ENCODE results near the gene ACER2. TPM values are rescaled to one million over a fixed set of nuclear protein-coding genes. Genes with fewer than 3 reads are reported as not detected.

Gene ACER2
- total RNA-seq, 1 donor from 2014 or later: 7.4 TPM

GRCh38 chr9:19379283-19379682 is 29.5 kb upstream of the ACER2 start:
- TF ChIP-seq EZH2 (IDR thresholded peaks at IDR 0.05; ENCODE audit: insufficient read depth, low read length) (no peak), CTCF (IDR thresholded peaks at IDR 0.05; ENCODE audit: insufficient read depth, low read depth, low read length) (no peak)
- FAIRE-seq (no peak), DNase-seq (ENCODE audit: low read depth) (no peak)
- peaks cover 30% of the 10 kb centered on the region for H3K36me3 Mint-ChIP-seq (ENCODE audit: low read depth, unreplicated experiment)
- peaks cover 49% of the 10 kb centered on the region for H3K36me3 ChIP-seq (ENCODE audit: insufficient read depth, low read length)
- H3K4me3 ChIP-seq (ENCODE audit: insufficient read depth, low read depth, low read length): peak overlapping the region; percentile 98
- peaks cover 14% of the 10 kb centered on the region for H3K4me1 ChIP-seq (ENCODE audit: insufficient read depth, low read length)
- H3K27ac ChIP-seq (ENCODE audit: low read depth, low read length): peak overlapping the region; percentile 91
- H3K27me3 ChIP-seq (ENCODE audit: insufficient read depth, low read length): no peaks in the 10 kb centered on the region
- peak overlapping the region; percentile 97 for H3K9ac ChIP-seq (ENCODE audit: low read length)
- no peaks in the 10 kb centered on the region for H3K27me3 Mint-ChIP-seq (ENCODE audit: low read depth, unreplicated experiment)
- H3K4me2 ChIP-seq (ENCODE audit: low read length): peak overlapping the region; percentile 90
- no peaks in the 10 kb centered on the region for H3K9me3 Mint-ChIP-seq (ENCODE audit: unreplicated experiment)
- H4K20me1 ChIP-seq (ENCODE audit: insufficient read depth, low read length): peaks cover 50% of the 10 kb centered on the region
- peak overlapping the region; percentile 99 for H3K4me3 Mint-ChIP-seq (ENCODE audit: unreplicated experiment)
- H3K27ac Mint-ChIP-seq (ENCODE audit: unreplicated experiment): peak overlapping the region; percentile 100
- H2AFZ ChIP-seq (ENCODE audit: low read depth, low read length): no peak overlapping the region
- no peaks in the 10 kb centered on the region for H3K9me3 ChIP-seq (ENCODE audit: insufficient read depth, low read depth, low read length)
- peaks cover 34% of the 10 kb centered on the region for H3K79me2 ChIP-seq (ENCODE audit: insufficient read depth, low read length)
- H3K4me1 Mint-ChIP-seq (ENCODE audit: low read depth, unreplicated experiment): peaks cover 26% of the 10 kb centered on the region

- Histone ChIP-seq H3K27ac (ENCODE audit: low read depth, low read length) (peak overlapping the region; percentile 91), H3K79me2 (ENCODE audit: insufficient read depth, low read length) (peaks cover 34% of the 10 kb centered on the region), H3K4me1 (ENCODE audit: insufficient read depth, low read length) (peaks cover 14% of the 10 kb centered on the region), H4K20me1 (ENCODE audit: insufficient read depth, low read length) (peaks cover 46% of the 10 kb centered on the region), H3K9ac (ENCODE audit: low read length) (peak overlapping the region; percentile 97), H2AFZ (ENCODE audit: low read depth, low read length) (peak overlapping the region; percentile 67), H3K27me3 (ENCODE audit: insufficient read depth, low read length) (no peaks in the 10 kb centered on the region), H3K9me3 (ENCODE audit: insufficient read depth, low read depth, low read length) (no peaks in the 10 kb centered on the region), H3K4me3 (ENCODE audit: insufficient read depth, low read depth, low read length) (peak overlapping the region; percentile 98), H3K36me3 (ENCODE audit: insufficient read depth, low read length) (peaks cover 45% of the 10 kb centered on the region), H3K4me2 (ENCODE audit: low read length) (peak overlapping the region; percentile 90)
- Mint-ChIP-seq H3K27ac (ENCODE audit: unreplicated experiment) (peak overlapping the region; percentile 100), H3K27me3 (ENCODE audit: low read depth, unreplicated experiment) (no peaks in the 10 kb centered on the region), H3K4me1 (ENCODE audit: low read depth, unreplicated experiment) (peaks cover 26% of the 10 kb centered on the region), H3K9me3 (ENCODE audit: unreplicated experiment) (no peaks in the 10 kb centered on the region), H3K36me3 (ENCODE audit: low read depth, unreplicated experiment) (peaks cover 30% of the 10 kb centered on the region), H3K4me3 (ENCODE audit: unreplicated experiment) (peak overlapping the region; percentile 99)
- no peak for TF ChIP-seq CTCF (IDR thresholded peaks at IDR 0.05; ENCODE audit: insufficient read depth, low read depth, low read length)
- no peak for TF ChIP-seq EZH2 (IDR thresholded peaks at IDR 0.05; ENCODE audit: insufficient read depth, low read length)
- FAIRE-seq (no peak), DNase-seq (ENCODE audit: low read depth) (no peak)
Measured at GRCh38 chr9:19379697-19380046, 29.1 kb upstream of the ACER2 start.

- Histone ChIP-seq H3K36me3 (ENCODE audit: insufficient read depth, low read length) (peaks cover 36% of the 10 kb centered on the region), H3K27me3 (ENCODE audit: insufficient read depth, low read length) (no peaks in the 10 kb centered on the region), H3K4me3 (ENCODE audit: insufficient read depth, low read depth, low read length) (peak overlapping the region; percentile 98), H2AFZ (ENCODE audit: low read depth, low read length) (peak overlapping the region; percentile 67), H3K27ac (ENCODE audit: low read depth, low read length) (peak overlapping the region; percentile 91), H3K79me2 (ENCODE audit: insufficient read depth, low read length) (peaks cover 34% of the 10 kb centered on the region), H3K9ac (ENCODE audit: low read length) (peak overlapping the region; percentile 97), H3K4me1 (ENCODE audit: insufficient read depth, low read length) (peaks cover 14% of the 10 kb centered on the region), H3K4me2 (ENCODE audit: low read length) (peak overlapping the region; percentile 90), H4K20me1 (ENCODE audit: insufficient read depth, low read length) (peaks cover 38% of the 10 kb centered on the region), H3K9me3 (ENCODE audit: insufficient read depth, low read depth, low read length) (no peaks in the 10 kb centered on the region)
- Mint-ChIP-seq H3K9me3 (ENCODE audit: unreplicated experiment) (no peaks in the 10 kb centered on the region), H3K4me1 (ENCODE audit: low read depth, unreplicated experiment) (peaks cover 22% of the 10 kb centered on the region), H3K4me3 (ENCODE audit: unreplicated experiment) (peak overlapping the region; percentile 99), H3K36me3 (ENCODE audit: low read depth, unreplicated experiment) (peaks cover 30% of the 10 kb centered on the region), H3K27me3 (ENCODE audit: low read depth, unreplicated experiment) (no peaks in the 10 kb centered on the region), H3K27ac (ENCODE audit: unreplicated experiment) (peak overlapping the region; percentile 100)
- DNase-seq (ENCODE audit: low read depth): no peak
- no peak for FAIRE-seq
- TF ChIP-seq EZH2 (IDR thresholded peaks at IDR 0.05; ENCODE audit: insufficient read depth, low read length) (no peak), CTCF (IDR thresholded peaks at IDR 0.05; ENCODE audit: insufficient read depth, low read depth, low read length) (no peak)
Measured at GRCh38 chr9:19380826-19381075, 28.1 kb upstream of the ACER2 start.

All from astrocyte (in vitro differentiated cells and primary cell).